Left renal cortex interstitium (tissue), 4 donors: Measurements from ENCODE around the gene ANKRD28. TPM values are rescaled to one million over a fixed set of nuclear protein-coding genes. Genes with fewer than 3 reads are reported as not detected.

ENCODE experiments used
- DNase-seq, 4 donors: peaks; one replicate each; pipeline ENCODE4 v3.0.0-alpha.2; 2013; ENCODE audit warnings: low read depth in 4 of 4, low spot score in 2 of 4, missing footprints in 1 of 4
- polyA plus RNA-seq, 4 donors: library from polyadenylated mRNA; unstranded; fragments of 120-200 nt; gene quantifications; one replicate each; pipeline ENCODE4 v1.2.1, GENCODE V29; 2013; ENCODE audit not compliant: insufficient read length in 4 of 4

The ANKRD28 gene
- polyA plus RNA-seq, 4 donors, result 35.0 to 53.4 (median 44.4) TPM

GRCh38 chr3:15676259-15676658 lies 121.5 kb downstream of the ANKRD28 start:
- DNase-seq, result no peak

DNA sequence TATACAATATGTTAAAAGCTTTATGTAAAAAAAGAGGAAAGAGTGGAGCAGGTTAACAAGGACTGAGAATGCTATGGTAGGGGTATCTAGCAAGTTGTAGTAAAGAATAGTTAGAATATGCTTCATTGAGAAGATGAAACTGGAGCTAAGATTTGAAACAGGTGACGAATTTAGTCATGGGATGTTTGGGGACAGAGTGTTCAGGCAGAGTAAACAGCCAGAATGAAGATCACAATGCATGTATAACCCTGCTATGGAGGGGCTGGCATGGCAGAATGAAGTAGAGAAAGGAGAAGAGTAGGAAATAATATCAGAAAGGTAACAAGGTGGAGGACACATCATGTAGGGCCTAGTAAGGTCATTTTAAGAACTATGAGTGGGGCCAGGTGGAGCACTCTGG lies 124.2 kb downstream of the ANKRD28 start:
- DNase-seq, result no peak

DNA sequence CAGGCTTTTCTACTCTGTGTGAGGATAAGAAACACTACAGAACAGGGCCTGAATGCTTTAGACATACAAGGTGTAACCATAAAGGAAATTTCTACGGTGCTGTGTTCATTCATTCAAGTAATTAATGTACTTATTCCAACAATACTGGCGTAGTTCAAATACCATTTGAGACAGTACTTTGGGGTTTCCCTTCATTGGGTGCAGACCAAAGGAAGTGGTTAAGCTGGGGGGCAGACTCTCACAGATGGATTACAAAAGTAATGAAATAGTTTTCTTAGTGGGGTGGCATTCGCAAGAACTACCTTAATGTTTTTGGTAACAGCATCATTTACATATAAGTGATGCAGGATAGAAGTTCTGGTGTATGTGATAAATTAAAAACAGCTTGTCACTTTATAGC lies 130.3 kb downstream of the ANKRD28 start:
- DNase-seq, result no peak

DNA sequence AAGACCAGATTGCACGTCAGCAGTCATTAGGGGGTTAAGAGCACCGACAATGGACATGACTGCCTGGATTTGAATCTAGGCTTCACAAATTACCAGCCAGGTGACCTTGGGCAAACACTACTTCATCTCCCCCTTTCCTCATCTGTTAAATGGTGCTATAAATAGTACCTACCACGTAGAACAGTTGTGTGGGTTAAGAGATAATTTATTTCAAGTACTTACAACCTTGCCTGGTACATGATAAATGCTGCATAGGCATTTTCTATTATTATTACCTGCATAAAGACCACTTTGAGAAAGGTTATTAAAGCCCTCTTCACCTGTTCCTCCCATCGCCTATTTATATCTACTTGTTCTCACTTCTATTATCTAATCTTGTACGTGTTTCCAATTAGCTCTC lies 131.5 kb downstream of the ANKRD28 start:
- no peak for DNase-seq

- no peak for DNase-seq
Observed at GRCh38 chr3:15665510-15666150, 132.1 kb downstream of the ANKRD28 start.

GRCh38 chr3:15664144-15664543 lies 133.6 kb downstream of the ANKRD28 start:
- DNase-seq, result no peak

- DNase-seq, result no peak
Observed at GRCh38 chr3:15660055-15660935, 137.5 kb downstream of the ANKRD28 start.

DNA sequence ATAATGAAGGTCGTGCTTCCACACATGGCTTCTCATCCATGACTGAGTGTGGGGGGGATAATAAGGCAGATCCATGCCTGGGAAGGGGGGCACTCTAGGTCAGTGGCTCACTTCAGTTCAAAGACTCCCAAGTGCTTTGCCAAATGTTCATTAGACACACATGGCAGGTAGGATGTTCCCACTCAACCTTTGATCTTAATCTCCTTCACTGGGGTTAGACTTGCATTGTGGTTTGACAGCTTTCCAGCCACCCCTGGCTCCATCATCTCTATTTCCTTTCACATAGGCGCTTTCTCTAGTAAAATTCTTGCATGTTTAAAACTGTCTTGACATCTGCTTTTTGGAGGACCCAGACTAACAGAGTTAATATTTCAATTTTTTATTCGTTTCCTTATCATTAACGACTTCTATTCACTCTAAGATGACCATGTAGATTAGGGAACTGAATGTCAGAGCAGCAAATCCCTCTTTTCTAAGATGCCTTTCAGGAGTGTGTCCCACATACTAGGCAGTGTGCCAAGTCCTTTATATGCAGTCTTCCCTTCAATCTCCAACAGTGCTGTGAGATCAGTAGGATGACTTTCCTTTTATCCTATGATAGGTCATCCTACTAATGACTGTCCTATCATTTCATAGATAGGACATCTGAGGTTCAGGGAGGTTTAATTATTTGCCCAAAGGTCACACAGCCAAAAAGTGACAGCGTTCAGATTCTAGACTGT lies 138.4 kb downstream of the ANKRD28 start:
- no peak for DNase-seq

- DNase-seq, result no peak
Observed at GRCh38 chr3:15657016-15657415, 140.8 kb downstream of the ANKRD28 start.

DNA sequence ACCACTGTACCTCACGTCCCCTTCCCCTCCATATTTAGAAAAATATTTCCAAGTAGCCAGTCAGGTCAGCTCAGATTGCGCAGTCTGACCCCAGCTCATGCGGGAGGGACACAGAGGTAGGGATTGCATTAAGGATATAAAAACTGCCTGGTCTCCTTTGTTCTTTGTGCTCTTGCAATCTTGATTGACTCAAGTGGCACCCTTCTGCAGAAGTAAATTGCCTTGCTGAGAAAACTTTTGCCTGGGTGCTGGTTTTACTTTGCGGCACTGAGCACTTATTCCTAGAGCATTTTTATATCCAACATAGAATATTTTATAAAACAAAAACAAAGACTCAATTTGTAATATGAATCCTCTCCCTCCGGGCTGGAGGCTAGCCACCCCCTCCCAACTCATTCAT lies 141.4 kb downstream of the ANKRD28 start:
- no peak for DNase-seq

DNA sequence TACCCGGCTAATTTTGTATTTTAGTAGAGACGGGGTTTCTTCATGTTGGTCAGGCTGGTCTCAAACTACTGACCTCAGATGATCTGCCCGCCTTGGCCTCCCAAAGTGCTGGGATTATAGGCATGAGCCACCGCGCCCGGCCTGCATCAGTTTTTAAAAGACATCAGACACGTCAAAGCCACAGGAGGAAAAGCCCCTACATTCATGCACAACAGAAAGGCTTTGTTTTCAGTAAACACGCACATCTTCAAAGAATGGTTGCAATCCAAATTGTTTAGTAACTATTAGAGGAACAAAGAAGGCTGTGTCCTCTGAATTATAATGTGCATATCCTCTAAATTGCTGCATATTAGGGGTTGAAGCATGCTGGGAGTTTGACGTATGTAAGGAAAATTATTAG lies 142.9 kb downstream of the ANKRD28 start:
- no peak for DNase-seq

GRCh38 chr3:15654127-15654526 lies 143.7 kb downstream of the ANKRD28 start:
- no peak for DNase-seq

- no peak for DNase-seq
Observed at GRCh38 chr3:15653321-15653720, 144.5 kb downstream of the ANKRD28 start.

DNA sequence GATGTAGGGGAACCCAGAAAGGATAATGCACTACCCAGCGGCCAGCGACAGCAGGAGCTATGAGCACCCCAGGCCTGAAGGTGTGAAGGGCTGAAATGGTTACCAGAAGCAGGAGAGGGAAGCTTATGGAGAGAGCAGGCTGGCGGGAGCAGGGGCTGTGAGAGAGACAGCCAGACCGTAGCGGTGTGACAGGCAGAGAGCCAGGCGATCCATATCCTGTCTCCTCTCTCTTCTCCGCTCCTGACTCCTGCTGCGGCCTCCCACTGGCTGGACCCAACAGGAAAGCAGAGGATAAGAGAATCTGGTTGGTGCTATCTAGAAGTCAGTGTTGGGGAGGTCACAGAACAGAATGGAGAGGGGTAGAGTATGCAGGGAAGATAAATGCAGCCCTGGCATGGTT lies 146.4 kb downstream of the ANKRD28 start:
- DNase-seq, result no peak

DNA sequence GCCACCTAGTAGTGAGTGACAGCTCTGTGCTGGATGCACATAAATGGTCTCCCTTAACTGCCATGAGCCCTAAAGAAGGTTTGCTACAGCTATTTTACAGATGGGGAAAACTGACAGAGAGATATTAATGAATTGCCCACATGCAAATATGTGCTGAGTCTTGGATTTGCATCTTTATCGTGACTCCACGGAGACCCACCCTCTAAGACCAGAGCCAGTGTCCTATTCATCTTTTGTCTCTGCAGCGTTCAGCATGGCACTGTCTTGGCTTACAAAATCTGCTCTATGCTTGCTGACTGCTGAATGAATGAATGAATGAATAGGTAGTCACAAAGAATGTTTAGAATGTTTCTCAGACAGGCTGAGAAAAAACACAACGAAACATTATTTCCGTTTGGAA lies 147.9 kb downstream of the ANKRD28 start:
- DNase-seq, result no peak

GRCh38 chr3:15649341-15649740 lies 148.4 kb downstream of the ANKRD28 start:
- DNase-seq, result no peak

DNA sequence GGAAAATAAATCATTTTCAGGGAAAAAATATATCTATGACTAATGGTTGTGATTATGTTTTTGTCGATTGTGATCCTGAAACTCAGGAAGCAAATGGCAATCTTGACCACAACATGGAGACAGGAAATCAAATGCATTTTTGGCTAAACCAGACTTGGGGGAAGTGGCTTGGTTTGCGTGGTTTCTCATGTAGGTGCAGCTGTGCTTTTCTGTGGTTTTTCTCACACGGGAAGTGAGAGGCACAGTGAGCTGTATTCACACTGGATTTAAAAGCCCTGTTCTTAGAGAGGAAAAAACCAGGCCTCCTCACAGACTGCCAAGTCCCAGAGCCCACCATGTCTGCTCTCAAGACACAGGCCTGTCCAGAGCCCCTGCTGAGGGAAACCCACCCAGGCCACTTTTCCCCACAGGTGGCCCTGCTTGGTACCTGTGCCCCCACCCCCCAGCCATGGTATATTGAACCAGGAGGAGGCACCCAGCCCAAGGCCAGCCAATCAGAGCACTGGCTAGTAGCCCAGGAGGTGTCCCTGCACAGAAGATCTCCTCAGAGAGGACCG lies 150.1 kb downstream of the ANKRD28 start:
- DNase-seq, result no peak

DNA sequence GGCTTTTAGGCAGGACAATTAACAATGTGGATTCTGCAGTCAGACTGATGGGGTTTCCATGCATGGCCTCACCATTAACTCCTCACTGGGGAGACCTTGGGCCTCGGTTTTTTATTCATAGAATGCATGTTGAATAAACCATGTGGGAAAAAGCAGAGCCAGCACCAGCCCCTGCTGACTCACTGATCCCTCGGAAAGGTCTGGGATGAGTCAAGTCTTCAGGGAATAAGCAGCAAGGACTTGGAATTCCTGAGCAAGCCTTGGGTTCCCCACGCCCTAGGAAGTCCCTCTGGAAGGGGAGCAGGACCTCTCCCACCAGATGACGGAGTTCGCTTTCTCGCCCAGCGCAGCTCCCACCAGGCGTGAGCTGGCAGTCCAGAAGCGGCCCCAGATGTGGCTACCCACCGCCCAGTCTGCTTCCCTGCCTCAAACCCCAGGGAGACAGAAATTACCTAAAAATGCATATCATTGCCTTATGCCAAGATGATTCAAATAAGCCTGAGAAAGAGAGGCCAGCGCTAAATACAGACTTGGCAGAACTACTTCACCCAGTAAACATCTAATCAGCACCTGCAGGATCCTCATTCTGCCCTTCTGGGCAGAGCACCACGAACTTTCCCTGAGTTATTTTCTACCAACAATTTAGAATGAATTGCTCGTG lies 150.8 kb downstream of the ANKRD28 start:
- DNase-seq, result no peak

DNA sequence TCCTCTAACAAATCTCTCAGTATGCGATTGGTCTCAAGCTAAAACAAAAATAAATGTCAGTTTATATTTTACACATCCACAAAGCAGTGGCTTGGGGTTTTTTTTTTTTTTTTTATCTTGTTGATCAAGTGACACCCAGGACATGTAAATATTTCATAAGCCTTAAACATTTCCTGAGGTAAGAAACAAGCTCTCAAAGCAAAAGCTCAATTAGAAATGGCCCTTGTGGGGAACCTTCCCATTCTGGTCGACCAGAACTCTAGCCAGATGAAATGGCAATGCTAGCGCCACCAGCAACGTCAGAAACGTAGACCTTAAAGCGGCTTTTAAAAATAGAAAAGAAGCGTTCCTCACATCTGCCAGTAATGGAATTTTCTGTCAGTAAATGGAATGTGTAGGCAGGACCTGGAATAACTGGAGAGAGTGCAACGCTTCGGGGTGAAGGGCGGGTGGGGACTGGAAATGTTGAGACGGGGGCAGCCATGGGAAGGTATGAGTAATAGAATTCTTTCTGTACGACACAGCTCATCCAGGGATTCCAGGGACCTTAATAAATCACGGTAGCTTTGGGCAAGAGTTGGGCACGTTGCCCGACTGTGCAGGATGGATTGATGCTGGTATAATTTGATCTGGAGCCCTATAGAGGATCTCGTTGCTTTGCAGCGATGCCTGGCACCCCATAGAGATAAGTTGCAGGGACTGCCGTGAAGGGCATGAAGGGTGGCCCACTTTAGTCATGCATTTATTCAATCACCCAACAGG lies 151.9 kb downstream of the ANKRD28 start:
- no peak for DNase-seq

DNA sequence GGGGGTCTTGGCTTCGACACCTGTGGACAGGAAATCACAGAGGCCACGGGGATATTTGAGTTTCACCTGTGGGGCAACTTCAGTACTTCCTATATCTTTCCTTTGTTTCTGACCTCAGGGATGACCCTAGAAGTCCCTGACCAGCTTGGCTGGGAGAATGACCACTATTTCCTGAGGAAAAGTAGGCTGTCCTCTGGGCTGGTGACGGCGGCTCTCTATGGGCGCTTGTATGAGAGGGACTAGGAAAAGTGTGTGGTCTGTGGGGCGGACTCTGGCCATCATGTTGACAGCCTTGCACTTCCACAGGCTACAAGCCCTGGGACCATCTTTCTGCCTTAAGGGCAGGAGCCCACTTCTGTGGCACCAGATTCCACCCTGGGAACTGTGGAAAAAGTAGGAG lies 152.5 kb downstream of the ANKRD28 start:
- DNase-seq, result no peak
